ENCODE results near the gene MACO1. TPM values are rescaled to one million over a fixed set of nuclear protein-coding genes. Genes with fewer than 3 reads are reported as not detected.
"Not testable (repeated sequence)": the region's sequence is repeated elsewhere in the genome, so short reads cannot be mapped to it uniquely, and the experiment has no call there.

MACO1 gene
- total and polyA plus RNA-seq, 9 of the 15 experiments (the other 6 are each of a cell fraction or from before 2014, with no cell fraction given), result 4.6 to 28.4 (median 21.7) TPM

GRCh38 chr1:25412872-25413623 lies 17.6 kb upstream of the MACO1 start (continued):
- TF ChIP-seq ZNF407 (IDR thresholded peaks at IDR 0.05; ENCODE audit: low read depth) (peak; percentile 88), TRIM24 (IDR thresholded peaks at IDR 0.05) (peak; percentile 93 to 95), CBX3 (IDR thresholded peaks at IDR 0.05; ENCODE audit: borderline replicate concordance in 1 of 2, low read length in 2 of 2) (peak in 1 of 2 experiments; percentile 49; a peak in 1 of 3 replicates), NEUROD1 (IDR thresholded peaks at IDR 0.05; ENCODE audit: borderline replicate concordance, low read depth, low read length, partially characterized antibody) (peak; percentile 61), GATA2 (CRISPR knock-in tag; IDR thresholded peaks at IDR 0.05) (peak; percentile 96), DPF2 (IDR thresholded peaks at IDR 0.05) (peak; percentile 93), ZNF274 (IDR thresholded peaks at IDR 0.05; ENCODE audit: borderline replicate concordance, low read depth, low read length) (peak; percentile 59; the same call in 1 of the 2 replicates), NFE2 (IDR thresholded peaks at IDR 0.05; ENCODE audit: low read depth) (peak; percentile 76), CREM (IDR thresholded peaks at IDR 0.05; ENCODE audit: low read depth) (peak; percentile 38; the same call in 1 of the 2 replicates), NFATC3 (IDR thresholded peaks at IDR 0.05) (peak; percentile 72; the same call in 1 of the 2 replicates), MTA1 (IDR thresholded peaks at IDR 0.05; ENCODE audit: borderline replicate concordance) (peak; percentile 70; the same call in 1 of the 2 replicates), HEY1 (CRISPR knock-in tag; IDR thresholded peaks at IDR 0.05; ENCODE audit: borderline replicate concordance) (peak; percentile 83; the same call in 1 of the 2 replicates), PTBP1 (IDR thresholded peaks at IDR 0.05; ENCODE audit: low read depth, low read length) (0 out of 2 replicates have a peak, but pooled peaks have one; percentile 24), CCNT2 (IDR thresholded peaks at IDR 0.05; ENCODE audit: borderline replicate concordance, extremely low read depth, insufficient read length, low read depth, low read length) (peak; percentile 91), ID3 (tag; IDR thresholded peaks at IDR 0.05) (peak; percentile 58; the same call in 1 of the 2 replicates), GATAD2B (IDR thresholded peaks at IDR 0.05; ENCODE audit: borderline replicate concordance) (peak; percentile 65; the same call in 1 of the 2 replicates), MBD2 (IDR thresholded peaks at IDR 0.05; ENCODE audit: borderline replicate concordance, low read depth) (peak; percentile 69), TOE1 (IDR thresholded peaks at IDR 0.05; ENCODE audit: borderline replicate concordance) (0 out of 2 replicates have a peak, but pooled peaks have one; percentile 29)
- TF ChIP-seq ID3 (CRISPR knock-in tag; IDR thresholded peaks at IDR 0.05); TOE1 (CRISPR knock-in tag; IDR thresholded peaks at IDR 0.05; ENCODE audit: borderline replicate concordance, low read depth): not testable (repeated sequence)

All from K562 (cell line).